Mesendoderm (in vitro differentiated cells): ENCODE results near the gene RBMS3.

ENCODE experiments used
- DNase-seq: peaks from one replicate; pipeline ENCODE4 v3.0.0; 2013
- H2AK5ac ChIP-seq: 2 replicates; pipeline ENCODE4 v1.6.1; 2013; ENCODE audit warnings: low read length, inconsistent platforms
- H2BK120ac ChIP-seq: 2 replicates; pipeline ENCODE4 v1.6.1; 2013; ENCODE audit warnings: low read depth, mild to moderate bottlenecking, low read length, moderate library complexity, mixed read lengths
- H2BK15ac ChIP-seq: replicated peaks from 2 replicates; pipeline ENCODE4 v1.6.1; 2013; ENCODE audit warnings: low read depth, mild to moderate bottlenecking, moderate library complexity
- H2BK5ac ChIP-seq: 2 replicates; pipeline ENCODE4 v1.6.1; 2013; ENCODE audit warnings: low read length, inconsistent platforms
- H3K18ac ChIP-seq: 2 replicates; pipeline ENCODE4 v1.6.1; 2013; ENCODE audit warnings: mild to moderate bottlenecking, low read length, mixed read lengths
- H3K23ac ChIP-seq: one replicate; pipeline ENCODE4 v1.6.1; 2013; ENCODE audit warnings: low read length
- H3K27ac ChIP-seq: 2 replicates; pipeline ENCODE4 v1.5.1; 2013; ENCODE audit warnings: low read depth, mild to moderate bottlenecking, inconsistent platforms, low read length, moderate library complexity
- H3K27me3 ChIP-seq: 2 replicates; pipeline ENCODE4 v1.6.1; 2013; ENCODE audit warnings: low read length, control low read depth, mild to moderate bottlenecking, inconsistent platforms; ENCODE audit not compliant: insufficient read depth, poor library complexity
- H3K36me3 ChIP-seq: 2 replicates; pipeline ENCODE4 v1.6.1; 2013; ENCODE audit warnings: low read length, inconsistent platforms; ENCODE audit not compliant: control insufficient read depth, insufficient read depth
- H3K4ac ChIP-seq: one replicate; pipeline ENCODE4 v1.6.1; 2013; ENCODE audit warnings: low read depth, mild to moderate bottlenecking, low read length, moderate library complexity
- H3K4me1 ChIP-seq: 2 replicates; pipeline ENCODE4 v1.6.1; 2013; ENCODE audit warnings: low read depth, low read length, inconsistent platforms; ENCODE audit not compliant: control insufficient read depth
- H3K4me2 ChIP-seq: 2 replicates; pipeline ENCODE4 v1.6.1; 2013; ENCODE audit warnings: low read length
- H3K4me3 ChIP-seq: 2 replicates; pipeline ENCODE4 v1.5.1; 2013; ENCODE audit warnings: mild to moderate bottlenecking, low read length
- H3K56ac ChIP-seq: one replicate; pipeline ENCODE4 v1.6.1; 2013; ENCODE audit warnings: low read length
- H3K79me1 ChIP-seq: 2 replicates; pipeline ENCODE4 v1.6.1; 2013; ENCODE audit warnings: low read length, inconsistent platforms
- H3K79me2 ChIP-seq: 2 replicates; pipeline ENCODE4 v1.6.1; 2013; ENCODE audit warnings: mild to moderate bottlenecking, low read length; ENCODE audit not compliant: control insufficient read depth, insufficient read depth
- H3K9ac ChIP-seq: 2 replicates; pipeline ENCODE4 v1.6.1; 2013; ENCODE audit warnings: low read length, inconsistent platforms
- H4K5ac ChIP-seq: one replicate; pipeline ENCODE4 v1.6.1; 2013; ENCODE audit warnings: low read length
- H4K8ac ChIP-seq: one replicate; pipeline ENCODE4 v1.6.1; 2013; ENCODE audit warnings: low read depth, mild to moderate bottlenecking, control low read depth, low read length, moderate library complexity
- WGBS: extraction: QIAGEN DNeasy Blood & Tissue Kit; methylation state at CpG from one replicate; pipeline ENCODE4 v1.1.7; 2013; ENCODE audit warnings: low lambda C conversion rate, missing lambda C conversion rate; ENCODE audit not compliant: insufficient coverage; ENCODE audit errors: extremely low coverage; 5-methylcytosine and 5-hydroxymethylcytosine counted together

The RBMS3 gene

DNA sequence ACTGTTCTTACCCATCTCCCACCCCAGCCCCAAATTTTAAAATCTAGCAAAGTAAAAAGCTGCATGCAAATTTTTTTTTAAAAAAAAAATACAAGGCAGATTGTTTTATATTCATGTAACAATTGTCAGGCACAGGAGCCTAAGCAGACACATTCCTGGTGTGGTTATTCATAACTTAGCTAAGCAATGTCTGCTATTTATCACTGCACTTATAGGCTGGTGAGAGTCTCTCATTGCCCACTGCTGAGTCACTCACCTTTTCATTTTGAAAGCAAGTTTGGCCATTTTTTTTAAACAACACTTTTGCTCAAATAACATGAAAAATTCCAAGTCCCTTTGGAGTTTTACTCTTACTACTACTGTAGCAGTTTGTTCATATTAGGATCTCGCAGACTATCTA lies 413.9 kb downstream of the RBMS3 start:
- Histone ChIP-seq H3K27me3 (no peaks in the 10 kb centered on the region), H3K36me3 (no peaks in the 10 kb centered on the region), H3K27ac (no peak overlapping the region), H3K79me2 (no peaks in the 10 kb centered on the region), H4K5ac (no peak overlapping the region), H3K4me1 (peaks cover 2% of the 10 kb centered on the region), H3K79me1 (no peaks in the 10 kb centered on the region), H2BK120ac (no peak overlapping the region), H3K4me2 (no peak overlapping the region), H3K4ac (no peak overlapping the region), H4K8ac (no peak overlapping the region), H3K23ac (no peak overlapping the region), H3K56ac (no peak overlapping the region), H3K18ac (no peak overlapping the region), H2AK5ac (no peak overlapping the region), H2BK15ac (no peak overlapping the region), H2BK5ac (no peak overlapping the region), H3K9ac (no peak overlapping the region), H3K4me3 (no peak overlapping the region)
- peak; percentile 88 for DNase-seq
- no CpG with 5 or more reads among the region's 1 CpG for WGBS

DNA sequence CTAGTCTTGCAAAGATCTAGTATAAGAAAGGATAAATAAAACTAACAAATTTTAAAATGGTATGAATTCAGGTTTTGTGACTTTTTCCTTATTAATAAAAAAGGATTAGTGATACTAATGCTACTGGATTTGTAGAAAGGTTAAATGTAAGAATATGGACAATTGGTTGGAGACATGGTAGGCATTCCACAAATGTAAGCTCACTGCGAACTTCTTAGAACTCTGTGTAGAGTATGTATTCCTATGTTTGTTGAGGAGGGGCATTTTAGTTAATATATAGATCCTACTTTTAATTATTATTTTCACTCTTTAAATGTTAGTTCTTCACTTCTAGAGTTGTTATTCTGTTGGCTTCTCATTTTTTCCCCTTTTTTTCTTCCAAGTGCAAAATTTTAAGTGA lies 414.3 kb downstream of the RBMS3 start:
- Histone ChIP-seq H3K4ac (no peak overlapping the region), H3K4me2 (no peak overlapping the region), H3K36me3 (no peaks in the 10 kb centered on the region), H3K9ac (no peak overlapping the region), H3K4me1 (peaks cover 2% of the 10 kb centered on the region), H3K79me1 (no peaks in the 10 kb centered on the region), H2BK5ac (no peak overlapping the region), H3K4me3 (no peak overlapping the region), H2AK5ac (no peak overlapping the region), H3K56ac (peak overlapping the region; percentile 7), H3K27ac (no peak overlapping the region), H3K79me2 (no peaks in the 10 kb centered on the region), H2BK120ac (no peak overlapping the region), H2BK15ac (no peak overlapping the region), H3K18ac (no peak overlapping the region), H3K27me3 (no peaks in the 10 kb centered on the region), H3K23ac (no peak overlapping the region), H4K5ac (no peak overlapping the region), H4K8ac (no peak overlapping the region)
- WGBS, result no CpG with 5 or more reads among the region's 1 CpG
- no peak for DNase-seq

GRCh38 chr3:29695643-29696198 lies 414.9 kb downstream of the RBMS3 start:
- Histone ChIP-seq H2BK120ac (no peak overlapping the region), H3K27me3 (no peaks in the 10 kb centered on the region), H3K4ac (no peak overlapping the region), H3K4me3 (no peak overlapping the region), H2BK15ac (no peak overlapping the region), H4K5ac (no peak overlapping the region), H3K56ac (peak overlapping the region; percentile 6), H3K36me3 (no peaks in the 10 kb centered on the region), H3K18ac (peak overlapping the region; percentile 80), H3K4me2 (no peak overlapping the region), H3K79me2 (no peaks in the 10 kb centered on the region), H3K79me1 (no peaks in the 10 kb centered on the region), H4K8ac (no peak overlapping the region), H2BK5ac (no peak overlapping the region), H3K23ac (no peak overlapping the region), H2AK5ac (no peak overlapping the region), H3K9ac (no peak overlapping the region), H3K27ac (no peak overlapping the region), H3K4me1 (peaks cover 2% of the 10 kb centered on the region)
- no CpG with 5 or more reads among the region's 3 CpGs for WGBS
- no peak for DNase-seq

- WGBS, result no CpG with 5 or more reads among the region's 2 CpGs
- no peak overlapping the region for H3K23ac ChIP-seq
- no peaks in the 10 kb centered on the region for H3K27me3 ChIP-seq
- H2BK5ac ChIP-seq, result no peak overlapping the region
- H3K27ac ChIP-seq, result no peak overlapping the region
- H3K4ac ChIP-seq, result no peak overlapping the region
- no peak overlapping the region for H2AK5ac ChIP-seq
- peaks cover 2% of the 10 kb centered on the region for H3K4me1 ChIP-seq
- H3K18ac ChIP-seq, result peak overlapping the region; percentile 84
- peak overlapping the region; percentile 6 for H2BK15ac ChIP-seq
- H2BK120ac ChIP-seq, result peak overlapping the region; percentile 4
- H3K79me2 ChIP-seq, result no peaks in the 10 kb centered on the region
- no peak for DNase-seq
- H4K8ac ChIP-seq, result peak overlapping the region; percentile 39
- H4K5ac ChIP-seq, result no peak overlapping the region
- H3K36me3 ChIP-seq, result no peaks in the 10 kb centered on the region
- H3K9ac ChIP-seq, result no peak overlapping the region
- no peaks in the 10 kb centered on the region for H3K79me1 ChIP-seq
- H3K56ac ChIP-seq, result no peak overlapping the region
- no peak overlapping the region for H3K4me3 ChIP-seq
- H3K4me2 ChIP-seq, result no peak overlapping the region
Observed at GRCh38 chr3:29696311-29696710, 415.4 kb downstream of the RBMS3 start.

GRCh38 chr3:29697989-29698388 lies 417.1 kb downstream of the RBMS3 start:
- H3K4me1 ChIP-seq, result peaks cover 2% of the 10 kb centered on the region
- no peak for DNase-seq
- WGBS, result no CpG with 5 or more reads among the region's 2 CpGs

DNA sequence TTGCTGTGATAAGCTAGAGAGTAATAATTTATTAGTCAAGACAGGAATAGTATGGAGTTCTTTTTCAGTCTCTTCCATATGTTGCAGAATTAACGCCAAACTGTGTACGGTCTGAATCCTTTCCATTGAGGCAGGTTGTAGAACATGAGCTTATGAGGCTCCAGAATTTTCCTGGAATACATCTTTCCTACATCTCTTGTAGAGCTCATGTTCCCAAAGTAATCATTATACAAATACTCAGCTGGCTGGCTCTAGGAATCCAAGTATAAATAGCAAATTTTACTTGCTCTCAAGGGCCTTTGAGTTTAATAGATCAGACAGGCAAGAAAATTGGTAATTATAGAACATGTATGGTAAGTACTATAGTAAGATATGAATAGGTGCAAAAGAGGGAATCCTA lies 419.4 kb downstream of the RBMS3 start:
- H3K9ac ChIP-seq, result no peak overlapping the region
- WGBS, result no CpG with 5 or more reads among the region's 2 CpGs
- DNase-seq, result no peak
- H3K4me1 ChIP-seq, result no peaks in the 10 kb centered on the region
- no peaks in the 10 kb centered on the region for H3K79me2 ChIP-seq
- H3K4me3 ChIP-seq, result no peak overlapping the region
- H3K27ac ChIP-seq, result no peak overlapping the region
- no peak overlapping the region for H3K56ac ChIP-seq
- H3K36me3 ChIP-seq, result no peaks in the 10 kb centered on the region
- H3K18ac ChIP-seq, result no peak overlapping the region
- H2BK120ac ChIP-seq, result no peak overlapping the region
- H4K8ac ChIP-seq, result no peak overlapping the region
- no peak overlapping the region for H2AK5ac ChIP-seq
- H3K4ac ChIP-seq, result no peak overlapping the region
- no peak overlapping the region for H3K23ac ChIP-seq
- H4K5ac ChIP-seq, result no peak overlapping the region
- no peak overlapping the region for H3K4me2 ChIP-seq
- H2BK5ac ChIP-seq, result no peak overlapping the region
- H2BK15ac ChIP-seq, result no peak overlapping the region
- H3K79me1 ChIP-seq, result no peaks in the 10 kb centered on the region
- H3K27me3 ChIP-seq, result no peaks in the 10 kb centered on the region

More at GRCh38 chr3:29697989-29698388, 417.1 kb downstream of the RBMS3 start:
- H3K4ac ChIP-seq, result no peak overlapping the region
- no peak overlapping the region for H4K5ac ChIP-seq
- H3K23ac ChIP-seq, result no peak overlapping the region
- no peak overlapping the region for H3K27ac ChIP-seq
- H4K8ac ChIP-seq, result no peak overlapping the region
- H2BK120ac ChIP-seq, result no peak overlapping the region
- H3K27me3 ChIP-seq, result no peaks in the 10 kb centered on the region
- H2BK15ac ChIP-seq, result no peak overlapping the region
- no peaks in the 10 kb centered on the region for H3K79me1 ChIP-seq
- H3K56ac ChIP-seq, result no peak overlapping the region
- no peak overlapping the region for H2AK5ac ChIP-seq
- no peak overlapping the region for H3K4me2 ChIP-seq
- H3K79me2 ChIP-seq, result no peaks in the 10 kb centered on the region
- no peak overlapping the region for H3K9ac ChIP-seq
- no peaks in the 10 kb centered on the region for H3K36me3 ChIP-seq
- H3K18ac ChIP-seq, result no peak overlapping the region
- no peak overlapping the region for H2BK5ac ChIP-seq
- H3K4me3 ChIP-seq, result no peak overlapping the region
